Measurements from ENCODE around the gene ZSWIM8.
A peak's percentile ranks its signal among the peaks of the same experiment; 100 is the strongest.

ZSWIM8 gene

GRCh38 chr10:73800560-73801252 lies 15.3 kb downstream of the ZSWIM8 start:
- TF ChIP-seq TAF1 (IDR thresholded peaks at IDR 0.05; ENCODE audit: low read depth, low read length) (no peak), POU2F2 (IDR thresholded peaks at IDR 0.05; ENCODE audit: low read depth, low read length) (no peak), POLR2A (IDR thresholded peaks at IDR 0.05; ENCODE audit: low read depth, low read length) (no peak), POLR2AphosphoS5 (IDR thresholded peaks at IDR 0.05; ENCODE audit: low read depth, low read length) (no peak; the same call in 1 of the 2 replicates), PAX5 (IDR thresholded peaks at IDR 0.05; ENCODE audit: insufficient read depth, low read length, severe bottlenecking) (no peak), SPI1 (IDR thresholded peaks at IDR 0.05; ENCODE audit: low read depth, low read length) (no peak)
- FAIRE-seq, result no peak
- no peak for DNase-seq (ENCODE audit: insufficient read length, low spot score)

- TF ChIP-seq POU2F2 (IDR thresholded peaks at IDR 0.05; ENCODE audit: low read depth, low read length) (no peak), SPI1 (IDR thresholded peaks at IDR 0.05; ENCODE audit: low read depth, low read length) (no peak), TAF1 (IDR thresholded peaks at IDR 0.05; ENCODE audit: low read depth, low read length) (no peak), POLR2AphosphoS5 (IDR thresholded peaks at IDR 0.05; ENCODE audit: low read depth, low read length) (no peak), POLR2A (IDR thresholded peaks at IDR 0.05; ENCODE audit: low read depth, low read length) (peak; percentile 31; the same call in 1 of the 2 replicates), PAX5 (IDR thresholded peaks at IDR 0.05; ENCODE audit: insufficient read depth, low read length, severe bottlenecking) (no peak)
- DNase-seq (ENCODE audit: insufficient read length, low spot score) (no peak), FAIRE-seq (no peak)
These were observed 15.8 kb downstream of the ZSWIM8 start for GRCh38 chr10:73801253-73801590.

DNA sequence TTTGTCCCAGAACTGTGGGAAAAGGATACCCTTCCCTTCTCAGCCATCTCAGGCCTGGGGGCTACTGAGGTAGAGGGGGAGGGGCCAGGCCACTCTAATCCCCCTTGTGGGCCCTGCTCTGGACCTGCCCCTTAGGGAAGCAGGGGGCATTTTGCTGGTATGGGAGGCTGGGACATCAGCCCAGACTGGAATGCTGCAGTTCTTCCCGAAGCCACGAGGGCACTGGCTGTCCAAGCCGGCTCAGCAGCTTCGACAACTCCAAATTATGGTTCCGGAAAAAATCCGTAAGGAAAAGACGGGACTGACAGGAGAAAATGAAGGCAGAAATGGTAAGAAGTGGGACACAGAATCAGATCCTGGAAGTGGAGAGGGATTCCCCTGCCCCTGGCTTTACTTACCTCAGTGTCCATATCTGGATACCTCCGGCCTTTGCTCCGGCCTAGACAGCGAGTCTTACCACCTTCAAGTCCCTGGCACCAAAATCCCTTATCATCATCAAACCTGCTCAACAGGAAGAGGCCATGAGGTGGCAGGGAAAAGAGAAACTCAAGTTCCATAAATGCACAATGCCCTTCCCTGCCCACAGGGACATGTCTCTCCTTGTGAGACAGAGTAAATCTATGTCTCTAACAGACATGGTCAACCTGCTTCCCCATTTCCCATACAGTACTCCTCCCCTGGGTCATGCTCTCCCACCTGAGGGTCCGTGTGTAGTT lies 17.0 kb downstream of the ZSWIM8 start:
- DNase-seq (ENCODE audit: insufficient read length, low spot score) (no peak), FAIRE-seq (no peak)
- TF ChIP-seq PAX5 (IDR thresholded peaks at IDR 0.05; ENCODE audit: insufficient read depth, low read length, severe bottlenecking) (no peak), POLR2AphosphoS5 (IDR thresholded peaks at IDR 0.05; ENCODE audit: low read depth, low read length) (peak; percentile 44; the same call in 1 of the 2 replicates)

GRCh38 chr10:73803680-73804286 lies 18.4 kb downstream of the ZSWIM8 start:
- peak; percentile 83 for FAIRE-seq
- 0 out of 2 replicates have a peak, but pooled peaks have one; percentile 28 for TF ChIP-seq POLR2A (IDR thresholded peaks at IDR 0.05; ENCODE audit: low read depth, low read length)
- 0 out of 2 replicates have a peak, but pooled peaks have one; percentile 29 for TF ChIP-seq TAF1 (IDR thresholded peaks at IDR 0.05; ENCODE audit: low read depth, low read length)
- no peak for TF ChIP-seq PAX5 (IDR thresholded peaks at IDR 0.05; ENCODE audit: insufficient read depth, low read length, severe bottlenecking)
- TF ChIP-seq POLR2AphosphoS5 (IDR thresholded peaks at IDR 0.05; ENCODE audit: low read depth, low read length), result no peak
- TF ChIP-seq SPI1 (IDR thresholded peaks at IDR 0.05; ENCODE audit: low read depth, low read length), result peak; percentile 82
- 0 out of 2 replicates have a peak, but pooled peaks have one; percentile 8 for TF ChIP-seq POU2F2 (IDR thresholded peaks at IDR 0.05; ENCODE audit: low read depth, low read length)
- DNase-seq (ENCODE audit: insufficient read length, low spot score), result peak; percentile 52

- DNase-seq (ENCODE audit: insufficient read length, low spot score) (no peak), FAIRE-seq (no peak)
- TF ChIP-seq POLR2A (IDR thresholded peaks at IDR 0.05; ENCODE audit: low read depth, low read length), result no peak
- no peak for TF ChIP-seq PAX5 (IDR thresholded peaks at IDR 0.05; ENCODE audit: insufficient read depth, low read length, severe bottlenecking)
- no peak for TF ChIP-seq POLR2AphosphoS5 (IDR thresholded peaks at IDR 0.05; ENCODE audit: low read depth, low read length)
- TF ChIP-seq SPI1 (IDR thresholded peaks at IDR 0.05; ENCODE audit: low read depth, low read length), result no peak
- no peak for TF ChIP-seq POU2F2 (IDR thresholded peaks at IDR 0.05; ENCODE audit: low read depth, low read length)
- TF ChIP-seq TAF1 (IDR thresholded peaks at IDR 0.05; ENCODE audit: low read depth, low read length), result no peak
These were observed 21.0 kb downstream of the ZSWIM8 start for GRCh38 chr10:73806176-73806950.

DNA sequence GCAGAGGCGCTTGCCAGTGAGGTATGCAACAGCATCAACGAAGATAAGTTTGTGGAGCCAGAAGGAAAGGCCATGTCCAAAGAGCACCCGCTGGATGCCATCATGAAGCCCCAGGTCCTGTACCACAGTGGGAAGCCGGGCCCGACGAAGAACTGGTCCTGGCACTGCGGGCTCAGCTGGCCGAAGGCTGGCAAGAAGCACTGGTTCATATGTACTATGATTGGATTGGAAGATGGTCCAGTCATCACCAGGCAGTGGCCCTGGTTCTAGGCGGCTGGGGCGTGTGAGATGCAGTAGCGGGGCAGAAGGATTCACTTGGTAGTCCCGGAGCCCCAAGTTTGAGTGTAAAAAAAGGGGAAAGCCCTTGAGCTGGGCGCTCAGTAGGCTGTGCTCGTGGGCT lies 22.1 kb downstream of the ZSWIM8 start:
- no peak for FAIRE-seq
- TF ChIP-seq POLR2A (IDR thresholded peaks at IDR 0.05; ENCODE audit: low read depth, low read length) (0 out of 2 replicates have a peak, but pooled peaks have one; percentile 11), TAF1 (IDR thresholded peaks at IDR 0.05; ENCODE audit: low read depth, low read length) (no peak)
- no peak for DNase-seq (ENCODE audit: insufficient read length, low spot score)

DNA sequence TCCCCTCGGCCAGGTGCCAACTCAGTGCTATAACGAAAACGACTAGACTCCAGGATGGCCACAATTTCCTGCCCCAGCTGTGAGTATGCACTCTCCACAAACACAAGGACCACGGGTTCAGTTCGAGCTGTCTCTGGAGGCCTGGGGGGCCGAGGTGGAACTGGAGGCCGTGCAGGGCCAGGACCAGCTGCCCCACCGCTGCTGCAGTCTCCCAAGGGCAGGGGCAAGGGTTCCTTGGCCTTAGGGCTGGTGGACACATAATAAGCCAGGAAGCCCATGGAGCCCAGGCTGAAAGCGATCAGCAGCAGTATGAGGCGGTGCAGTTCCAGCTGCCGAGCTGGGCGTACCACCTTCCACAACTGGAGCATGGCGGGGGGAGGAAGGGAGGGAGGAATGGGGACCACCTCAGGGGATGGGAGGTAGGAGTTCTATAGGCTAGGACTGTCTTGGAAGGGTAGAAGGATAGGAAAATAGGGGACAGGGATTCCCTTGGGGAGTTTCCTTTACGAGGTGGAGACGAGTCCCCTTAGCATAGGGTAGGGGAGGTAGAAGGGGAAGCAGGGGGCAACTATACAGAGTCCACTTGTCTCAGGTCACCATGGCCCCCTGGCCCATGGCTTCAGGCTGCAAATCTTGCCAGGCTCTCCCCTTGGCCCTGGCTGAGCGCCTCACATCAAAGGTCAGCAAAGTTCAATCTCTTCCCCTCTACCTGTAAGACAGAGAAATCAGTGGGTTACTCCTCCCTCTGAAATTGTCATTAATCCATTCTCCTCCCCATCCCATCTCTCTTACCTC lies 22.8 kb downstream of the ZSWIM8 start:
- FAIRE-seq (no peak), DNase-seq (ENCODE audit: insufficient read length, low spot score) (no peak)
- no peak for TF ChIP-seq PAX5 (IDR thresholded peaks at IDR 0.05; ENCODE audit: insufficient read depth, low read length, severe bottlenecking)
- TF ChIP-seq POLR2A (IDR thresholded peaks at IDR 0.05; ENCODE audit: low read depth, low read length), result 0 out of 2 replicates have a peak, but pooled peaks have one; percentile 8
- no peak for TF ChIP-seq TAF1 (IDR thresholded peaks at IDR 0.05; ENCODE audit: low read depth, low read length)
- no peak for TF ChIP-seq POLR2AphosphoS5 (IDR thresholded peaks at IDR 0.05; ENCODE audit: low read depth, low read length)
- TF ChIP-seq POU2F2 (IDR thresholded peaks at IDR 0.05; ENCODE audit: low read depth, low read length), result no peak
- TF ChIP-seq SPI1 (IDR thresholded peaks at IDR 0.05; ENCODE audit: low read depth, low read length), result no peak

GRCh38 chr10:73809061-73809818 lies 23.8 kb downstream of the ZSWIM8 start:
- TF ChIP-seq SPI1 (IDR thresholded peaks at IDR 0.05; ENCODE audit: low read depth, low read length), result no peak
- no peak for DNase-seq (ENCODE audit: insufficient read length, low spot score)
- peak; percentile 13 for FAIRE-seq

All from GM12891 (cell line).